ENCODE results near the gene RSPH1. TPM values are rescaled to one million over a fixed set of nuclear protein-coding genes. Genes with fewer than 3 reads are reported as not detected.

Gene RSPH1
- total RNA-seq, 6 donors from 2014 or later, result 0.46 to 68.4 (median 13.4) TPM

GRCh38 chr21:42469272-42469671, 26.8 kb downstream of the RSPH1 start:
- no peak for ATAC-seq (ENCODE audit: low FRiP score in 2 of 2)
- H3K27ac ChIP-seq, result no peak overlapping the region
- 81 to 94% methylated on average over 2 of the region's 2 CpGs for WGBS, 2 donors

GRCh38 chr21:42468491-42469131, 27.4 kb downstream of the RSPH1 start:
- DNase-seq, result no peak
- no peak for ATAC-seq (ENCODE audit: low FRiP score in 2 of 2)
- no peak overlapping the region for H3K4me3 ChIP-seq
- no peak for TF ChIP-seq EP300 (IDR thresholded peaks at IDR 0.05)
- TF ChIP-seq POLR2AphosphoS5 (IDR thresholded peaks at IDR 0.05), result no peak
- TF ChIP-seq POLR2A (IDR thresholded peaks at IDR 0.05), result no peak
- TF ChIP-seq CTCF (IDR thresholded peaks at IDR 0.05), result no peak
- no peak overlapping the region for H3K27ac ChIP-seq
- 74 to 84% methylated on average over 6 of the region's 6 CpGs for WGBS, 2 donors
- no peaks in the 10 kb centered on the region for H3K36me3 ChIP-seq
- no peaks in the 10 kb centered on the region for H3K27me3 ChIP-seq
- no peaks in the 10 kb centered on the region for H3K9me3 ChIP-seq
- H3K4me1 ChIP-seq, result peaks cover 9 to 19% (median 14%) of the 10 kb centered on the region in 4 donors

More at GRCh38 chr21:42469272-42469671, 26.8 kb downstream of the RSPH1 start:
- no peak for DNase-seq
- Histone ChIP-seq H3K27me3 (no peaks in the 10 kb centered on the region), H3K9me3 (no peaks in the 10 kb centered on the region), H3K4me3 (no peak overlapping the region), H3K36me3 (no peaks in the 10 kb centered on the region), H3K4me1 (peaks cover 9 to 21% (median 14%) of the 10 kb centered on the region in 4 donors)
- no peak for TF ChIP-seq POLR2AphosphoS5 (IDR thresholded peaks at IDR 0.05)

GRCh38 chr21:42467140-42467983, 28.7 kb downstream of the RSPH1 start:
- peak in 1 of 2 donors; percentile 22 for DNase-seq
- H3K27me3 ChIP-seq, result no peaks in the 10 kb centered on the region
- peaks cover 9 to 25% (median 14%) of the 10 kb centered on the region in 4 donors for H3K4me1 ChIP-seq
- 45 to 47% methylated on average over 12 of the region's 12 CpGs for WGBS, 2 donors
- H3K36me3 ChIP-seq, result no peaks in the 10 kb centered on the region
- H3K4me3 ChIP-seq, result no peak overlapping the region
- peak in 1 of 2 donors; percentile 53 for ATAC-seq (ENCODE audit: low FRiP score in 2 of 2)
- H3K27ac ChIP-seq, result no peak overlapping the region
- no peak for TF ChIP-seq POLR2AphosphoS5 (IDR thresholded peaks at IDR 0.05)
- peak in 2 of 6 experiments; percentile 16 to 27 for TF ChIP-seq CTCF (IDR thresholded peaks at IDR 0.05)
- TF ChIP-seq POLR2A (IDR thresholded peaks at IDR 0.05), result no peak
- TF ChIP-seq EP300 (IDR thresholded peaks at IDR 0.05), result no peak
- no peaks in the 10 kb centered on the region for H3K9me3 ChIP-seq

- WGBS, 2 donors, result 86 to 87% methylated on average over 10 of the region's 10 CpGs
- Histone ChIP-seq H3K27me3 (no peaks in the 10 kb centered on the region), H3K36me3 (no peaks in the 10 kb centered on the region), H3K9me3 (no peaks in the 10 kb centered on the region), H3K27ac (no peak overlapping the region), H3K4me3 (no peak overlapping the region), H3K4me1 (peaks cover 9 to 25% (median 14%) of the 10 kb centered on the region in 4 donors)
- ATAC-seq (ENCODE audit: low FRiP score in 2 of 2) (no peak), DNase-seq (peak in 1 of 2 donors; percentile 14)
- no peak for TF ChIP-seq CTCF (IDR thresholded peaks at IDR 0.05)
- TF ChIP-seq POLR2AphosphoS5 (IDR thresholded peaks at IDR 0.05), result no peak
- TF ChIP-seq POLR2A (IDR thresholded peaks at IDR 0.05), result no peak
- TF ChIP-seq EP300 (IDR thresholded peaks at IDR 0.05), result no peak
Measured at GRCh38 chr21:42466700-42467099, 29.3 kb downstream of the RSPH1 start.

- peaks cover 9 to 25% (median 14%) of the 10 kb centered on the region in 4 donors for H3K4me1 ChIP-seq
- TF ChIP-seq CTCF (IDR thresholded peaks at IDR 0.05) (no peak), EP300 (IDR thresholded peaks at IDR 0.05) (no peak), POLR2AphosphoS5 (IDR thresholded peaks at IDR 0.05) (no peak), POLR2A (IDR thresholded peaks at IDR 0.05) (no peak)
- H3K27me3 ChIP-seq, result no peaks in the 10 kb centered on the region
- no peak overlapping the region for H3K27ac ChIP-seq
- 72 to 74% methylated on average over 2 to 3 of the region's 3 CpGs for WGBS, 2 donors
- H3K36me3 ChIP-seq, result no peaks in the 10 kb centered on the region
- no peaks in the 10 kb centered on the region for H3K9me3 ChIP-seq
- ATAC-seq (ENCODE audit: low FRiP score in 2 of 2) (no peak), DNase-seq (no peak)
- H3K4me3 ChIP-seq, result no peak overlapping the region
Measured at GRCh38 chr21:42465803-42466127, 30.3 kb downstream of the RSPH1 start.

Data from upper lobe of left lung (tissue), 6 donors.